HG03196 (cell line): ENCODE results near the gene TTLL5.
"Not testable (repeated sequence)": the region's sequence is repeated elsewhere in the genome, so short reads cannot be mapped to it uniquely, and the experiment has no call there.

Source experiments
- ATAC-seq: cut with Tn5 transposase; IDR thresholded peaks from one replicate; pipeline ENCODE4 v1.9.1; 2021; ENCODE audit not compliant: unreplicated experiment

TTLL5 gene

DNA sequence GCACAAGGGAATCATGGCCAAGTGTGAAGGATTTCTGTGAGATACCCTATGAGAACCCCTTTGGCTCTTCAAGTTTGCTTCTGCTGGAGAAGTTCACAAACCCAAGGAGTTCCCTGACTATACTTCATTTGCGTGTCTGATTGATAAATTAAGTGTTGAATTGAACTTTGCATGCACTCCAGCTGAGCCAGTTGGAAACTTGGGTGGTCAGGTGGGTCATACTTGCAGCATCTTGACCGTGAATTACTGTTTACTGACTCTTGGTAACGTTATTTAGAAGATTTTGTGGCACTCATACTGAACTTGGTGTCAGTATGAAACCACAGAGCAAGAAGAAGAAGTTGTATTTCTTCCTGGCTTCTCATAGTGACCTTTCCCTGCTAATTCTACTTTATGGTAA lies 243.3 kb downstream of the TTLL5 start:
- ATAC-seq, result no peak

DNA sequence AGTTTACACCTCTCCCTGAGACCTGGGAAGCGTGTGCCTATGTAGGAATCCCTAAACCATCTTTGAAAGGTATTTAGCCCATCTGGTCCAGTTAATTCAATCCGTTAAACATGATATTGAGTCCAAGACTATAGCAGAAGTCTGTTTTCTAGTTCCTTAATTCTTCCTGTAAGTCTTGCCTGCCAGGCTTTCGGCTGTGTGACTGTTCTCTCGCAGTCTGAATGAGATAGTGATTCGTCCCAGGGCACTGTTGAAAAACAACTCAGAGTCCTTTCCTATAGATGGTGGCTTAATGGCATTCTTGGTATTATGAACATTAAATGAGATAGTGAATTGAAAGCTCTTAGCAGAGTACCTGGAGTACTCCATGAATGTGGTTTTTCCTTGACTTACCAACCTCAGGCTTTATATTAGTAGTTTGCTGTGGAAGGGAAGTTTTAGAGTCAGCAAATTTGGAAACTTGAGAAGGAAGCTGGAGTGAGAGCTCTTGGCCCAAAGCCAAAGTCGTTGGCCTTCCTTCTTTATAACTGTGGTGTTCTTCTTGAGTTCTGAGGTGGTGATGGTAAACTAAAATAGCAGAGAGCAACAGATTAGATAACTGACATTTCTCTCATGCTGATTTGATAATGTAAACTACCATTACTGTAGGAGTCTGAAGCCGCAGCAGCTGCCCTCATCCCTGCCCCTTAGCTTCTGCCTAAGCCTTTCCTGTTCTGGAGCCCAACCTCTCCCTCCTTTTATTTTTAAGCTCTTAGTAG lies 244.3 kb downstream of the TTLL5 start:
- no peak for ATAC-seq

DNA sequence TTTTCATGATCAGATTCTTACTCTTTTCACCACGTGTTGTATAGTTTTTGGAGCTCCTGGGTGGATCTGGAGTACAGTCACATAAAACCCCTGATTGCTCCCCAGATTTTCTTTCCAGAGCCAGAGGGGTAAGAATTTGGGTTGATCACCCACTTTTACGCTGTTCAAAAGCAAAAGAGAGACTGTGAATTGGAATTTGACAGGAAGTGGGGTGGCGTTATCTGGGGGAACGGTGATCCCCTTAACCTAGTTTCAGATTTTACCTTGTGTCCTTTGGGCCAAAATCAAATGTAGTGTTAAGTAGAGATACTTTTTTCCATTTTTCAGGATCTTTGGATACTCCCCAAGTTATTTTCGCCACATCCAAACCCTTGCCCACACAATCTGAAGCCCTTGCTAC lies 245.2 kb downstream of the TTLL5 start:
- no peak for ATAC-seq

DNA sequence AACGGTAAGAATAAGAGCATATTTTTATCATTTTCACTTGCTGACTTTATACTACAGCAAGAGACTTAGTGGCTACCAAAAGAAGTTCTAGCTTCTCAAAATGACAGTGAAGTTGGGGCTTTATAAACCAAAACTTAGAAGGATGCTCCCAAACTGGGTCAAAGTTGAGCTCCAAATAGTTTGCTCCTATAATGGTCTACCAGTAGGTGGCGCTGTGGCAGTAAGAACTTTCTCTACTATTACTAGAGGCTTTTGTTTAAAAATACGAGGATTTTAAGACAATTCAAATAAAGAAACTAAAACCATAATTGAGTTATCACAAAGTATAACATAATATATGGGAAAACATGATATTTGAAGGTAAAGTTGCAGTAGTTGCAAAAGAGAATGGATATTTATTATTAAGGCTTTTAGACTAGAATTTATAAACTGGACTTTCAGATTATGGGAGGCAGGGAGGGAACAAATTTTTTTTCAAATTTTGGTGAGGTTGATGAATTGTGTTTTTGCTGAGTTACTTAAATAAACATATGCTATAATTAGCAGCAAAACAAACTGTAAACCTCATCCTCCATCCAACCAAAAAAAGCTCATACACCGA lies 245.7 kb downstream of the TTLL5 start:
- ATAC-seq, result no peak

DNA sequence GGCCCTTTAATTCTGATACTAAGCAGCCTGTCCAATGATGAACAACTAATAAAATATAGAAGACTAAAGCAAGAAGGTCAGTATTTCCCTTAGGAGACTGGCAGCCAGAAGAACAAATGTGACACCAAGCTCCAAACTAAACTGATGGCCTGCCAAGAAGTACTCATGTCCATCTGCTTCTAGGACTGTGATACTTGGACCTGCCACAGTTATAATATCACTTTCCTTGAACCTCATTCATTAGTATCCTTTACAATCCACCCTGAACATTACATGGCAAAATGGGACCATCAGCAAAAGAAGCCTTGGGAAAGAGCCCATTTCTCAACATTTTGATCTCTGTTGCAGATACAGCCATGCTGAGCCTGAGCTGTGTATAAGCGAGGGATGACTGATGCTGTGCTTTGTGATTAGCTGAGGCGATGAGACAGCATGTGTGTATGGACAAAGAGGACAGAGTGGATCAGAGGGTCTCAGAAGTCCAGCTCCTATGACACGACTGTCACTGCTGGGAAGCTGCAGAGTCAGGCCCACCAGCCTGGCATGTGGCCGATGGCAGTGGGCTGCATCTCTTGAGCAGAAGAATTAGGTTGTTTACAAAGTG lies 246.8 kb downstream of the TTLL5 start:
- ATAC-seq, result no peak

DNA sequence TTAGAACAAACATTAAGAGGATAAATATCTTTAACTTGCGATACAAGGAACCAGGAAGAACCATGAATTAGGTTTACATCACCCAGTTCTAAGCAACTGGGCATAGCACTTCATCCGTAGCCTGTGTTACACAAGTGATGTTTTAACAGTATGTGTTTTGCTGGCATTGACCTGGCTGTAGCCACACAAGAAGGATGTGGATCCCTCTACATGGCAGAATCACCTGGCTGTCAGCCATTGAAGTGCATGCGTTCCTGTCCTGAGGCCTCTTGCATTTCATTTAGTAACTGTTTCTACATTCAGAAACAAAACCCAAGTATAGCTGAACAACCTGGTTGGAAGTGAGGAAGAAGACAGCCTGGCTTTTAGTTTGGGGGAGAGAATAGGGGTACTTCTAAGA lies 248.6 kb downstream of the TTLL5 start:
- ATAC-seq, result no peak

DNA sequence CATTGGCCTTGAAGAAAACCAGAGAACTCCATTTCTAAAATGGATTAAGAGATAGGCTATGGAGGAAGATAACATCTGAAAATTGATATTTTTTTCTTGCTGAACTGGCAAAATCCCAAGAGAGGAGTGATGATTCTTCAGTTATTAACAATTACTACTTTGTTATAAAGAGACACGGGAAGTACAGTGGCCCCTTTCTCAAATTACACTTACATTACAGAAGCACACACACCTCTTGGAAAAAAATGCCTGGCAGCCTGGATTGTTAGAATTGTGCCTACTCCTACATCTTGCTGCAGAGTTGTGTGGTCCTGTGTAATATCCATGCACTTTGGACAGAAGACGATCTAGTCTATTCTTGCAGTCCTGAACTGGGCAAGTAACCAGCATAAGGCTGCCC lies 249.0 kb downstream of the TTLL5 start:
- ATAC-seq, result no peak

DNA sequence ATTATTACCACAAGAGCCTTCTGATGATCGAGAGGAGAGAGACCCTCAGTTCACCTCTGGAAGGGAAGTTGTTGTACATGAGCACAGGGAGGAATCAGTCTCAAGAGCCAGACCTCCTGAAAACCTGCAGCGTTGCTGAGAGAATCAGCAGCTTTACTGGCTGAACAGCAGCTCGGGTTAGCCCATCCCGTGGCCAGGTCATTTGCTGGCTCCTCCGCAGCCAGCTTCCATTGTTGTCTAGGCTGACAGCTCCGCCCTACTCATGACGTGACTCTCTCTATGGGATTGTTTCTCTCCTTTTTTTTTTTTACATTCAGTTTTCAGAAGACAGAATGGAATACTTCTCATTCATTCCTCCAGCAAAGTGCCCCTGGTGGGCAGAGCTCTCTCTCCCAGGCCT lies 250.8 kb downstream of the TTLL5 start:
- no peak for ATAC-seq

DNA sequence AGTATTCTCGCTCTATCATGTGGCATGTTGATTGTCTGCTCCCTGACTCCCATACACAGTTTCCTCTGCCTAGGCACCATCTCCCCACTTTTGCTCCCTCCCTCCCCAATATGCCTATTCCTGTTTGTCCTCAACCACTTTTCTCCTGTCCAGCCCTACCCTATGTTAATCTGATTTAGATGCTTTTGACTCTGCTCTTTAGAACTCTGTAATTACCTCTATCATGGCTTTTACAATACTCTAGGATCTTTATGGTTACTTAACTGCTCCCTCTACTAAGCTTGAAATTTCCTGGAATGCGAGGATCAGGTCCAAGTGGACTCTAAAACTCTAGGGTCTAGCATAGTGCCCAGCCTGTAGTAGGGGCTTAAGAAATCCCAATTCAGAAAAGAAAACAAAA lies 252.1 kb downstream of the TTLL5 start:
- no peak for ATAC-seq

DNA sequence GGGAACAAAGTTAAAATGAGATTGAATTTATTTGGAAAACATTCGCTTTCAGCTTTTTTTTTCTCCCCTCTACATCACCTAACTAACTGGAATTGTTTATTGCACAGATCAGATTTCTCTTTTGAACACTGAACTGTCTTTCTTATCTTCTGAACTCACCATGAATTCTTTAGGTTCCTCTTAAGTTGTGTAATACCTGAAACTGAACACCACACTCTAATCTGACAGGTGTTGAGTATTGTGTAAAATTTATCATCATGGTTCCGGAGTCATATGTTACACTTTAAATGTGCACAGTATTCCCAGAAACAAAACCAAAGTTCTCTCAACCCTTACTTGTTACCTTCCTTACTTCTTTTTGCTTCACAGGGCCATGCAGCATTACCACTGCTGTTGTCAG lies 254.0 kb downstream of the TTLL5 start:
- ATAC-seq, result no peak

DNA sequence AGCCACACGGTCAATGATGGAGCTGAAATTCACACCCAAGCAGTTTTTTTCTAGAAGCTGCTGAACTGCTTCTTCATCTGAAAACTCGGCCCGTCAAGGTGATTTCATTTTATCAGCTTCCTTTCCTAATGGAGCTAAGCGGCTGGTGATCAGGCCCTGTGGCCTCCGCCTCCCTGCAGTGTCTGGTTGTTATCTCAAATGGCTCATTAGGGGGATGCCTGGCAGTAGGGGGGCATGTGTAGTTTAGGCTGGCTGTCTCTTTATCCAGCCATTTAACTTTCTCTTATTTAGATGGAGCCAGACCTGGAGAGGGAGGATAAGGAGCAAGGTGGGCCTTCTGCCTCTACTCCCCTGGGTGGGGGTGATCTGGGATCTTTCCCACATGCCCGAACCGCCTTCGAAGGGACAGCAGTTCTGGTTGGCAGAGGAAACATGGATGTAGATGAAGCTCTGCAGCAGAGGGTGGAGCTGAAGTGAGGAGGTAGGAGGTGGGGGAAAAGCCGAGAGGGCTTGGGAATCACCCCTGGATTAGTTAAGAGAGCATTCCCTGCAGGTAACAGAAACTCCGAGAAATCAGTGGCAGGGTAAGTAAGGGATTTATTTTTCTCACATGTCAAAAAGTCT lies 256.4 kb downstream of the TTLL5 start:
- no peak for ATAC-seq

DNA sequence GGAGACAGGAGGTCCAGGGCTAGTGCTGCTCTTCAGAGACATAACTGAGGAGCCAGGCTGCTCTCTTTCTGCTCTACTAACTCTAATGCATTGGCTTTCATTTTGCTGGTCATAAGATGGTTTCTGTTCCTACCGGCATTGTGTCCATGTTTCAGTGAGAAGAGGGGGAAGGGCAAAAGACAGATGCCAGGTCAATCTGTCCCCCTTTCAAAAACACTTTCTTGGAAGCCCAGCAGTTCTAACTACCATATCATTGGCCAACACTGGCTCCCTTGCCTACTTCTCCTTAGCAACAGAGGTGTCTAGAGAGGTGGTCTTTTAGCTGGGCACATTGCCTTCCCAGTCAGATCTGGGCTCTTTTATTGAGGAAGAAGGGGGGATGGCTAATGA lies 256.9 kb downstream of the TTLL5 start:
- ATAC-seq, result no peak

DNA sequence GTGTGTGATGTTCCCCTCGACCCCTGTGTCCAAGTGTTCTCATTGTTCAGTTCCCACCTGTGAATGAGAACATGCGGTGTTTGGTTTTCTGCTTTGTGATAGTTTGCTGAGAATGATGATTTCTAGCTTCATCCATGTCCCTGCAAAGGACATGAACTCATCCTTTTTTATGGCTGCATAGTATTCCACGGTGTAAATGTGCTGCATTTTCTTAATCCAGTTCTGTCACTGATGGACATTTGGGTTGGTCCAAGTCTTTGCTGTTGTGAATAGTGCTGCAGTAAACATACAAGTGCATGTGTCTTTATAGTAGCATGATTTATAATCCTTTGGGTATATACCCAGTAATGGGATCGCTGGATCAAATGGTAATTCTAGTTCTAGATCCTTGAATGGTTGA lies 259.4 kb downstream of the TTLL5 start:
- not testable (repeated sequence) for ATAC-seq

DNA sequence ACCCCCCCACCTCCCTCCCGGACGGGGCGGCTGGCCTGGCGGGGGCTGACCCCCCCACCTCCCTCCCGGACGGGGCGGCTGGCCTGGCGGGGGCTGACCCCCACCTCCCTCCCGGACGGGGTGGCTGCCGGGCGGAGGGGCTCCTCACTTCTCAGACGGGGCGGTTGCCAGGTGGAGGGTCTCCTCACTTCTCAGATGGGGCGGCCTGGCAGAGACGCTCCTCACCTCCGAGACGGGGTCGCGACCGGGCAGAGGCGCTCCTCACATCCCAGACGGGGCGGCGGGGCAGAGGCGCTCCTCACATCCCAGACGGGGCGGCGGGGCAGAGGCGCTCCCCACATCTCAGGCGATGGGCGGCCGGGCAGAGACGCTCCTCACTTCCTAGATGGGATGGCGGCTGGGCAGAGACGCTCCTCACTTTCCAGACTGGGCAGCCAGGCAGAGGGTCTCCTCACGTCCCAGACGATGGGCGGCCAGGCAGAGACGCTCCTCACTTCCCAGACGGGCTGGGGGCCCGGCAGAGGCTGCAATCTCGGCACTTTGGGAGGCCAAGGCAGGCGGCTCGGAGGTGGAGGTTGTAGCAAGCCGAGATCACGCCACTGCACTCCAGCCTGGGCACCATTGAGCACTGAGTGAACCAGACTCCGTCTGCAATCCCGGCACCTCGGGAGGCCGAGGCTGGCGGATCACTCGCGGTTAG lies 264.2 kb downstream of the TTLL5 start:
- not testable (repeated sequence) for ATAC-seq

DNA sequence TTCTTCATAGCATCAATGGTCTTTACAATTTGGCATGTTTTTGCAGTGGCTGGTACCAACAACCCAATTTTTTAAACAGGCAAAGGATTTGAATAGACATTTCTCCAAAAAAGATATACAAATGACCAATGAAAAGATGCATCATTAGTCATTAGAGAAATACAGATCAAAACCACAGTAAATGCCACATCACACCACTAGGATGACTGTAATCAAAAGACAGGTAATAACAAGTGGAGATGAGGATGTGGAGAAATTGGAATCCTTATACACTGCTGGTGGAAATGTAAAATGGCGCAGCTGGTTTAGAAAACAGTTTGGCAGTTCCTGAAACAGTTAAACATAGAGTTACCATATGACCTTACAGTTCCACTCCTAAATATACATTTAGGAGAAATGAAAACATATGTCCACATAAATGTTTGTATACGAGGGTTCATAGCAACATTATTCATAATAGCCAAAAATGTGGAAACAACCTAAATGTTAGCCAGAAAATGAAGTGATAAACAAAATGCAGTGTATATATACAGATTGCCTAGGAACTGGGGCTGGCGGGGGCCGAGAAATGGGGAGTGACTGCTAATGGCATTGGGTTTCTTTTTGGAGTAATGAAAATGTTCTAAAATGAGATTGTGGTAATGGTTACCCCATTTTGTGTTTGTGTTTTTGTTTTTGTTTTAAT lies 265.5 kb downstream of the TTLL5 start:
- ATAC-seq, result no peak

DNA sequence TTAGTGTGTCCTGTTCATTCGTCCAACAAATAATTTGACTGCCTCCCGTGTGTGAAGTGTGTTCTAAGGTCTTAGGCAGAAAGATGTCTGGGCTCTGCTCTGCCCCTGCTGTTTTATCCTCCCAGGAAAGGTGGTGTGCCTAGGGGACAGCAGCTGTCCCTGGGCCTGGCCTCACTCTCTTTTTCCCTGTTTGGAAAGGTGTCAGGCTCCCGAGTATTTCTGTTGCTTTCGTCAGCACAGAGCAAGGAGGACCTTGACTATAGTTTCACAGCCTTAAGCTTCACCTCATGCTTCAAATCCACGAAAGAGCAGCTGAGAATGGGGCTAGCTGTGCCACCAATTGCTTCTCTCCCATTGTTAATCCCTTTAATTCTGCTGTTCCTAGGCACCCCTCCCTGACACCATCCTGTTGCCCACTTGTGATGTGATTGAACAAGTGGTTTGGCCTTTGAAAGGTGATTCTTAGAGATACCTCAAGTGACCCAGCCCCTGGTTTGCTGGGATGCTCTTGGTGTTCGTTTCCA lies 266.6 kb downstream of the TTLL5 start:
- no peak for ATAC-seq

DNA sequence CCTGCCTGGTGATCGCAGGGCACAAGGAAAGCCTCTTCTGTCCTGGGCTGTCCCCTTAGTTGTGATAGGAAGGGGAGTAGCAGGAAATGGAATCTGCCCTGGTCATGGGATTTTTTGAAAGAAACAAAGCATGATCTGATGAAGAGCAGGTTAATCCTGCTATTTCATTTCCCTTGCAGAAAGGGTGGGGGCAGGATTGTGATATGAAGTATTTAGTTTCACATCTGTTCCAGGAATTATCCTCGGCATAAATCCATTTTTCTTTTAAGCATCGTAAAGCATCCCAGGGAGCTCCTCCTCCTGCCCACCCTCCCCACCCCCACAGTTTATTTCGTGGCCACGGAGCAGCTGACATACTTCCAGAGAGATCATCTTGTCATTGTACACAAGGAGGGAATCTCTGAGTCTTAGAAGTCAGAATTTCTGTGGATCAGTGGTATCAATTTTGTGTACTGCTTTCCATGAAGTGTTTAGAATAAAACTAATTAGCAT lies 267.7 kb downstream of the TTLL5 start:
- no peak for ATAC-seq

DNA sequence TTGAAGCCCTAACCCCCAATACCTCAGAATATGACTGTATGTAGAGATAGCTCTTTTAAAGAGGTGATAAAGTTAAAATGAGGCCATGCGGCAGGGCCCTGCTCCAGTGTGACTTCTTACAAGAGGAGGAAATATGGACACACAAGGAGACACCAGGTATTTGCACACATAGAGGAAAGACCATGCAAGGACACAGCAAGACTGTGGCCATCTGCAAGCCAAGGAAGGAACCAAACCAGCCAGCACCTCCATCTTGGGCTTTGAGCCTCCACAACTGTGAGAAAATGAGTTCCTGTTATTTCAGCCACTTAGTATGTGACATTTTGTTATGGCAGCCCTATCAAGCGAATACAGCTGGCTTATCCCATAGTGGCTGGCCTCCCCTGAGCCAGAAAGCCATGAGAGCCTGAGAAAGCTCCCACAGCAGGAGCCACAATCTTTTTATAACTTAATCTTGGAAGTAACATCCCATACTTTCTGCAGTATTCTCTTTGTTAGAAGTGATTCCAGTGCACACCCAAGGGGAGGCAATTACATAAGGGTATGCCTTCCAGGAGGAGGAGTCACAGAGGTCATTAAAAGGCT lies 272.8 kb downstream of the TTLL5 start:
- no peak for ATAC-seq

DNA sequence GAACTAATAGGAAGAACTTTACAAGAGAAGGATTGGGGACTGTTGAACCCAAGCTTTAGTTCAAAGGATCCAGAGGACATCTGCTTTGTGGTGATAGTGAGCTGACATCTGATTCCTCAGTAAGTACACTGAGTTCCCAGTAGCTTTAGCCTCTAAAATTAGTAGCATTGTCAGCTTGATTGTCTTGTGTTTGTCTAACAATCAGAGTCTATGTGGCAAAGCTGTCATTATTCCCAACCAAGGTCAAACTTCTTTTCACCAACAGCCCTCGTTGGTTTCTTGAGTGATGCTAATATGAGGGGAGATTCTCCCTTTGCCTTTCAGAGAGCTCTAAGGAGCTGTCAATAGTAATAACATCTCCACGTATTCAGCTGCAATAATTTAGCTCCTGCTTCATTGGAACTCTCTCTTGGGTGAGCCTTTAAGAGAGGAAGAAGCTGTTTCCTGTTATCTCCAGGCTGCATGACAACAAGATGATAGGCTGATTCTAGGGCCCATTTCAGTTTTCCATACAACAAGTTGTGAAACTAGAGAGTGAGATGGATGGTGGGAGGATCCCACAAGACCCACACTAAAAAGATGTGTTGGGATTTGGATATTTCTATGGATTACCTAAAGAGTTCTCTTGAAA lies 274.1 kb downstream of the TTLL5 start:
- no peak for ATAC-seq

DNA sequence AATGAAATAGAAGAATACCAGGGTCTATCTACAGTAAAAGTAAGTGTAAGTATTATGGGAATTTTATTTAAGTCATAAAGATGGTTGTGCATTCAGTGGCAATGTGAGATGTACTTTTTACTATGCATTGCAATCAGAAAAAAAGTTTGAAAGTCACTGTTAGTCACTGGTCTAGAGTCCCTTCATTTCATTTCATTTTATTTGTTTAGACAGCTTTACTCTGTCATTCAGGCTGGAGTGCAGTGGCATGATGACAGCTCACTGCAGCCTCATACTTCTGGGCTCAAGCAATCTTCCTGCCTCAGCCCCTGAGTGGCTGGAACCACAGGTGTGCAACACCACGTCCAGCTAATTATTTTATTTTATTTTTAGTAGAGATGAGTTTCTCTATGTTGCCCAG lies 278.2 kb downstream of the TTLL5 start:
- no peak for ATAC-seq
